Adipose tissue (tissue), 3 donors: ENCODE results near the gene PIK3C3. TPM values are rescaled to one million over a fixed set of nuclear protein-coding genes. Genes with fewer than 3 reads are reported as not detected.

Source experiments
- H3K27ac ChIP-seq: one replicate; pipeline ENCODE4 v1.5.1; 2013; ENCODE audit warnings: low read depth, low read length
- WGBS, 3 donors: extraction: QIAGEN DNeasy Blood & Tissue Kit; methylation state at CpG; one replicate each; pipeline ENCODE4 v1.1.7; 2013; 5-methylcytosine and 5-hydroxymethylcytosine counted together
- polyA plus RNA-seq, 3 donors: library from polyadenylated mRNA; stranded (reverse); fragments of 200-250 nt; gene quantifications; one replicate each; pipeline ENCODE4 v1.2.3, GENCODE V29; 2013
- donor health status: healthy with polysubstance abuse.
- donor health status: Bipolar disorder and iron deficiency.
- donor health status: healthy.

Gene PIK3C3
- polyA plus RNA-seq, 3 donors: 14.5 to 31.8 (median 20.5) TPM

DNA sequence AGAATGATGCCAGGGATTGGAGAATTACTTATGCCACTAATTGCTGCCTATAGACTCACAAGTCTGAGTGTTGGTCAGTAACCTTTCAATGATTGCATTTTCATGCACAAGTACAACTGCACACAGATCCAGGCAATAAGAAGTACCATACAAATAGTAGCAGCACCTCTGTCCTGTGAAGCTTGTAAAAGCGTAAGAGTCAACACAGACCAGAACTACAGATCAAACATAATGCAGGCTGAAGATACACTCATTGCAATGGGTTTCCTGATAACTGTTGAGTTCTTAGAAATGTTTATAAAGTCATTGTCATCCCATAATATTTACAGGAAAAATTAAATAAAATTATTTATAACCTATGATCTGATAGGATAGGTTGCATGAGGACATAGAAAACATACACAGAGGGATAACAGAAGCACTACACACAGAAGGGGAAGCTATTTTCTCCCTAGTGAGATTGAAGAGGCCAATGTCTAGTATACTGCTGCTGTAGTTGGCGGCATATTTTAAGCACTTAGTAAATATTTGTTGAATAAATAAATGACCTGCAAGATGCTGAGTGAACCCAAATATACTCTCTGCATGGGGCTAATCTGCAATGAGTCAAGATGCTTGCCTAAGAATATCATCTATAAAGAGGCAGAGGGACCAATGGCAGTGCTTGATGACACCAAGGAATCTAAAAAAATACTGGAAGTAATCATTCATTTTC lies 5.7 kb upstream of the PIK3C3 start:
- no peak overlapping the region for H3K27ac ChIP-seq
- 75 to 94% (median 87%) methylated on average over 2 of the region's 2 CpGs for WGBS, 3 donors

GRCh38 chr18:41955688-41956087 lies 654 bp downstream of the PIK3C3 start:
- no peak overlapping the region for H3K27ac ChIP-seq
- WGBS, 3 donors: 4 to 11% (median 11%) methylated on average over 11 of the region's 11 CpGs

GRCh38 chr18:41959045-41959444 lies 4.0 kb downstream of the PIK3C3 start:
- 78 to 98% (median 95%) methylated on average over 1 of the region's 1 CpG for WGBS, 3 donors
- no peak overlapping the region for H3K27ac ChIP-seq

- no peak overlapping the region for H3K27ac ChIP-seq
- 81 to 87% (median 83%) methylated on average over 7 of the region's 7 CpGs for WGBS, 3 donors
Observed at GRCh38 chr18:41965634-41966255, 10.7 kb downstream of the PIK3C3 start.

DNA sequence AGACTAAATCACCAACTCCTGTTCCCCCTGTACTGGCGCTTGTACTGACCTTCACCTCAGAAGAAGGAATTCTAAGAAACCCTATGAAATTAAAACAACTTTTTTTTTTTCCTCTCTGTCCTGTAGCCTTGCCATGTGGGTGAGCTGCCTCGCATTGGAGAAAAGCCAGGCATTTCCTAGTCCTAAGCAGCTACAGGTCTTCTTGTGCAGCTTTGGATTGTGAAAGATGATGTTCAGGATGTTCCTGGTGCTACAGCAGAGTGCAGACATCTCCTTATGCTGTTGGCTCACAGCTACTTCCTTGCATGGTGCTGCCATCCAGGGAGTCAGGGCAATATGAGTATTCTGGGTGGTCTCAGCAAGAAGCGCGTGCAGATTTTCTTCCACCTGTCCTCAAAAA lies 11.9 kb downstream of the PIK3C3 start:
- no peak overlapping the region for H3K27ac ChIP-seq
- WGBS, 3 donors: 85 to 92% (median 90%) methylated on average over 4 of the region's 4 CpGs

- WGBS, 3 donors: 80 to 85% (median 82%) methylated on average over 2 of the region's 2 CpGs
- H3K27ac ChIP-seq: no peak overlapping the region
Observed at GRCh38 chr18:41967680-41968079, 12.6 kb downstream of the PIK3C3 start.

DNA sequence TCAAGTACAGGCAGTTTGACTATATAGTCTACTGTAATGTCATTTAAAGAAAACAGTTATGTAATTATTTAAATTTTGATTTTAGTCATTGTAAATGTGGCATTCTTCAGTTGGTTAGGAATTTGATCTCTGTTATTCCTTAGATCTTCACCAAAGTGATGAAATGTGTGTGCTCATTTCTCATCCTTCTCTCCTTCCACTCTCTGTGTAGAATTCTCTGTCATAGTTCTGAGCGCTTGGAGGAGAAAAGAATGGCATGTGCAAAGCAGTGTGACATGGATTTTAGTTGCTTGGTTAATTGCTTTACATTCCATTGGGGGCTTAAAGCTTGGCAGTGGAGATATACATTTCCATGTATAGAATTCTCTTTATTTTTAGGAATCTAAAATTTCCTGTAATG lies 14.8 kb downstream of the PIK3C3 start:
- no peak overlapping the region for H3K27ac ChIP-seq
- 96 to 100% (median 97%) methylated on average over 1 of the region's 1 CpG for WGBS, 3 donors

DNA sequence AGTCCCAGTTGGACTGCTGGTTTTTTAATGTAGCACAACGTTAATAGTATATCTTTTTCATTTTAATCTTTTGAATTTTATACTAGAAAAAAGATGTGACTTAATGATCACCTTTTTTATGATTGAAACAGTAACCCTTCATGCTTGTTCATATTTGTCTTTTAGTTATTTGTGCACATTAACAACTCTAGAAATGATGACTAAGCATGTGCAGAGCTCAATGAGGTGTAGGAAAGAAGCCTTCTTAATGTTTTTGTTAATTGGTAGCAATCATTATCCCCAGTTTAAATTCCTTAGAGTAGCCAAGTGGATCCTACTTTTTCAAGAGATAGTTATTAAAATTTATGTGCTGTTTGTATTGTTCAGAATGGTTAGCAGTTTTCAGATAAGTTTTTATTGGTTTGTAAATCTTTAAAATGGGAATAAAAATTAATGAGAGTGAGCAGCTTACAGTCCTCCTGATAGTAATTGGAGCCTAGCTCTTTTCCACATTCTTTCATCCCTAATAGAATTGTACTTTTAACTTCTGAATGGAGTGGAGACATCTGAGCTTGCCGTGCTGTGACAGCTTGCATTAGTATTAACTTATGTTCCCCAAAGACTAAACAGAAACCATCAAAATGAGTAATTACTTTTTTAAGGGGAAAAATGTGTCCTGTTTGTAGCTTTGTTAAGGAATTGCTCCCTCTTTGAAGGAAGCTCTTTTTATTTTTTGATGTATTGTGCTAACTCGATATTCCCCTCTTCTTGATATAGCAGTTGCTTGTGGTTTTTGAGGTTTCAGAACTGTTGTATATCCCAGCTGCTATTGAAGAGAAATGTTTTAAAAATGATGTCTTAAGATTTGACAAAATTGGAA lies 17.3 kb downstream of the PIK3C3 start:
- WGBS, 3 donors: 46 to 69% (median 49%) methylated on average over 3 of the region's 3 CpGs
- H3K27ac ChIP-seq: no peak overlapping the region

DNA sequence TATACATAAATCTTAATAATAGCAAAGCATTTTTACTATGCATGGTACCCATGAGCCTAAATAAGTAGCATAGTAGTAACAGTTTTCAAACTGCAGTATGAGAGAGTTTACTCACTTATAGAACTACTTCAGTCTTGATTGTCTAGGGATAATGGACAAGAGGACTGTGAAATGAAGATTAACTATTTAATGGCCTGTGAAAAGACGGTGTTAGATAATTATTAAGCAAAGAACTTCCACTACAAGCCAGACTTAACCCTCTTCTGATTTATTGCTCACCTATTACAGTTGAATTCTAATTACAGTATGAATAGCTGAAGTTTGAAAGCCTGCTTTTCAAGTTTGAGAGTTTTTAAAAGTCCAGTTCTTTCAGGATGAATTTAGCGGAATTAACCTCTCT lies 18.9 kb downstream of the PIK3C3 start:
- WGBS, 3 donors: 70 to 89% (median 86%) methylated on average over 2 of the region's 2 CpGs

DNA sequence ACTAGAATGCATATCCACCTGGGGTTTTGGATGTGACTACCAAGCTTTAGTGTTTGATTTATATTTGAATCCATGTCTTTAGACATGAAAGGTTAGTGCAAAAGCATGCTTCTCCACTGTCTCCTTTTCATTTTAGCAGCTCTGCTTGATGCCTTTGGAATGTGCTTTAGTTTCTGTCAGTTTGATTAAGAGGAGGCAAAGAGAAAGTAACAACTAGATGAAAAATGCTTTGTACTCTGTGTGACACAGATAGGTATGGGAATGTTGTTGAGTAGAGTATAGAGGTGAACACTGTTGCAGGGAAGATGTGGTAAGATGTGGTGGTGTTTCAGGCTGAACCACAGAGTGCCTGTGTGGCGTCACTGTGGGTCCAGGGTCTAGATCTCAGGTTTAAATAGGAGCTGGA lies 19.8 kb downstream of the PIK3C3 start:
- WGBS, 3 donors: 63 to 85% (median 78%) methylated on average over 1 of the region's 1 CpG
- no peak overlapping the region for H3K27ac ChIP-seq

More for the DNA sequence above, 18.9 kb downstream of the PIK3C3 start:
- H3K27ac ChIP-seq: no peak overlapping the region

DNA sequence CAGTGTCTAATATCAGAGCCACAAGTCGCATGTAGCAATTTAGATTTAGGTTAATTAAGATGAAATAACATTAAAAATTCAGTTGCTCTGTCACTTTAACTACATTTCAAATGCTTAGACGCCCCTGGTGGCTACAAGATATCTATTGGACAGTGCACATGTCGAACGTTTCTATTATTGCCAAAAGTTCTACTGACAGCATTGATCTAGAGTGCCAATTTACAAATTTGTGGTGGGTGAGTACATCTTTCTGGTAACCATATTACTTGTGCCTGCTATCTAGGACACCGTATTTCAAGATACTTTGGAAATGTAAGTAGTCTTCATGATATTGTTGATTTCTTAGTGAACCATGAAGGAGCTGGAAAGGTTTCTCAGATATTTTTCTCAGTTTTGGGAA lies 20.2 kb downstream of the PIK3C3 start:
- no peak overlapping the region for H3K27ac ChIP-seq
- WGBS, 3 donors: 82 to 85% (median 85%) methylated on average over 5 of the region's 5 CpGs

- H3K27ac ChIP-seq: no peak overlapping the region
- WGBS, 3 donors: 61 to 90% (median 68%) methylated on average over 6 of the region's 6 CpGs
Observed at GRCh38 chr18:41977233-41977632, 22.2 kb downstream of the PIK3C3 start.

DNA sequence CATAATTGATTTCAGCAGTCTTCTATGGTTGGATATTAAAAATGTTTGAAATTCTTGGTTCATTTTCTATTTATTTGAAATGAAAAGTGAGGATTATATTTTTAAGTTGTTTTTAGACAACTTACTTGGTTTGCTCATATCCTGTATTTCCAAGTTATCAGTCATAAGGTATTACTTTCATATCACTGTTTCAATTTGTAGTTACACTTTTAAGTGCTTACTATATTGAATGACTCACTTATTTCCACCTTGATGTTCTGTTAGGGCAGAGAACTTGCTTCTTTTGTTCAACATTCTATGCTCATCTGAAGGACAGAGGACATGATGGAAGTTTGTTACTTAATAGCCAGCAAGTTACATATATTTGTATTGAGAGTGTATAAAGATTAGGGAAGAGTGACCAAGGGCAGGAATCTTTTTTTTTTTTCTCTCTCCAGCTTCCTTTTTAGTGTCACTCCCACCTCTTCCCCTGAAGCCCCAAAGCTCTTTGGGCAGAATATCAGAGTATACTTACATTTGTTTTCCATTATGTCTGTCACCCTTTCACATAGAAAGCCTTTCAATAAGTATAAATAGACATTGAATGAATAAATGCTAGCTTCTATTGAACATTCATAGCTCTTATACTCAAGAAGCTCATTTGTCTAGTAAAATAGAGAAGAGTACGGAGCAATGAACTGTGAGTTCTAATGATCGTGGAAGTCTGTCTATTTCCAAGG lies 28.1 kb downstream of the PIK3C3 start:
- 89 to 98% (median 97%) methylated on average over 2 of the region's 2 CpGs for WGBS, 3 donors
- no peak overlapping the region for H3K27ac ChIP-seq

DNA sequence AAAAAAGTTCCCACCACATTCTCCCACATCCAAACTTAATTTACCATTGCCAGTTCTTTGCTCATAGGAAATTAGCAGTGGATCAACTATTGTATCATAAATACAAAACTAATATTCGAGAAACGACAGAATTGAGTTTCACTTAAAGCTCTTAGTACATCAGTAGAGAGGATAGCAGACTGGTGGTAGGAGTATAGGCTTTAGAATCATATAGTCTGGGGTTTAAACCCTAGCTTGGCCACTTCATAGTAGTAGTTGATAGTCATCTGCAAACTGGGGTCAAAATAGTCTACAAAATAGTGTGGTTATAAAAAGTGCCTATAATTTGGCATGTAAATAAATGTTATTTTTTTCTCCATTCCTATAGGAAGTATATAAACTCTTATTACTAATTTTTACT lies 30.9 kb downstream of the PIK3C3 start:
- 93 to 98% (median 94%) methylated on average over 2 of the region's 2 CpGs for WGBS, 3 donors
- no peak overlapping the region for H3K27ac ChIP-seq

- H3K27ac ChIP-seq: no peak overlapping the region
- WGBS, 3 donors: 76 to 95% (median 91%) methylated on average over 5 of the region's 5 CpGs
Observed at GRCh38 chr18:41989508-41989907, 34.5 kb downstream of the PIK3C3 start.

DNA sequence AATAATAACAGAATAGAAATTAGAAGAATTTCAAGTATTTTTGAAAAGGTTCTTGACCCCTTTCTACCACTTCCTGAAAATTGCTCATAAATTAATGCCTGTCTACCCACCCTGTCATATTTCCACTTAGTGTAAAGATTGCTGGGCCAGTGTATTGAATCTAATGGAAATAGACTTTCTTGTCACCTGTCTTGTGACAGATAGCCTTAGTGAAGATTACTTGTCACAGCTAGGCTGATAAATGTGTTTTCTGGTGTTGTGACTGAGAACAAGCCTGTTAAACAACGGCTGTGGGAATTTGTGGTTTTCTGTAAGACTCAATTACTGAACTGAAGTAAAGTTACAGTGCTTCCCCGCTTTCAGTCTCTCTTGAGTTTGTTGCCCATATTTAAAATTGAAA lies 37.0 kb downstream of the PIK3C3 start:
- 60 to 78% (median 65%) methylated on average over 2 of the region's 2 CpGs for WGBS, 3 donors

GRCh38 chr18:41992703-41993102 lies 37.7 kb downstream of the PIK3C3 start:
- no peak overlapping the region for H3K27ac ChIP-seq
- 59 to 87% (median 72%) methylated on average over 4 of the region's 4 CpGs for WGBS, 3 donors

More for the DNA sequence above, 37.0 kb downstream of the PIK3C3 start:
- no peak overlapping the region for H3K27ac ChIP-seq

- 58 to 93% (median 66%) methylated on average over 2 of the region's 2 CpGs for WGBS, 3 donors
- no peak overlapping the region for H3K27ac ChIP-seq
Observed at GRCh38 chr18:41993151-41993550, 38.1 kb downstream of the PIK3C3 start.

- H3K27ac ChIP-seq: no peak overlapping the region
- WGBS, 3 donors: 90 to 100% (median 94%) methylated on average over 1 of the region's 1 CpG
Observed at GRCh38 chr18:41996020-41996419, 41.0 kb downstream of the PIK3C3 start.
